HG02763 (cell line): ENCODE data around the gene KLHDC4.
"Not testable (repeated sequence)": the region's sequence is repeated elsewhere in the genome, so short reads cannot be mapped to it uniquely, and the experiment has no call there.

Experiments
- ATAC-seq: cut with Tn5 transposase; IDR thresholded peaks from one replicate; pipeline ENCODE4 v1.9.1; 2021; ENCODE audit warnings: mild to moderate bottlenecking, moderate library complexity; ENCODE audit not compliant: unreplicated experiment

The KLHDC4 gene

DNA sequence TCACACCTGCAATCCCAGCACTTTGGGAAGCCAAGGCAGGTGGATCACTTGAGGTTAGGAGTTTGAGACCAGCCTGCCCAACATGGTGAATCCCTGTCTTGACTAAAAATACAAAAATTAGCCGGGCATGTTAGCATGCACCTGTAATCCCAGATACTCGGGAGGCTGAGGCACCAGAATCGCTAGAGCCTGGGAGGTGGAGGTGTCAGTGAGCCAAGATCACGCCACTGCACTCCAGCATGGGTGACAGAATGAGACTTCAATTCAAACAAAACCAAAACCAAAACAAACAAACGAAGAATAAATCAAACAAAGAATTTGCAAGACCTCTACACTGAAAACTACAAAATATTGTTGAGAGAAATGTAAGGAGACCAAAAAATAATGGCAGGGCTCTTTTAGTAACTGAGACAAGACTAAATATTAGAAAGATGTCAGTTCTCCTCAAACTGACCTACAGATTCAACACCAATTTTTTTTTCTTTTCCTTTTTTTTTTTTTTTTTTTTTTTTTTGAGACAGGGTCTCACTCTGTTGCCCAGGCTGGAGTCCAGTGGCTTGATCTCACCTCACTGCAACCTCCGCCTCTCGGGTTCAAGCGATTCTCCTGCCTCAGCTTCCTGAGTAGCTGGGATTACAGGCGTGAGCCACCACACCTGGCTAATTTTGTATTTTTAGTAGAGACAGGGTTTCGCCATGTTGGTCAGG lies 23.1 kb upstream of the KLHDC4 start:
- ATAC-seq = not testable (repeated sequence)

- ATAC-seq = not testable (repeated sequence)
Measured at GRCh38 chr16:87787451-87788091, 21.8 kb upstream of the KLHDC4 start.

GRCh38 chr16:87784812-87785211 lies 19.0 kb upstream of the KLHDC4 start:
- ATAC-seq = no peak

DNA sequence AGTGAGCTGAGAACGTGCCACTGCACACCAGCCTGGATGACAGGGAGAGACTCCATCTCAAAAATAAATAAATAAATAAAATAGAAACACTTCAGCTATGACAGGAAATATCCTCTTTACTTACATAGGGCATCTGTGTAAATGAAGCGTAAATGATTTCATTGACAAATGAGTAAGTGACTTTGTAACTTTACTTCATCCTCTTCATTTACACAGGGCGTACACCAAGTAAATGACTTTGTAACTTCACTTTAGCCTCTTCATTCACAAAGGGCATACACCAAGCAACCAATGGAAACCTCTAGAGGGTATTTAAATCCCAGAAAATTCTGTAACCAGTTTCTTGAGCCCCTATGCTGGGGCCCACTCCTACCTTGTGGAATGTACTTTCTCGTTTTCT lies 16.2 kb upstream of the KLHDC4 start:
- no peak for ATAC-seq

GRCh38 chr16:87780385-87780989 lies 14.7 kb upstream of the KLHDC4 start:
- ATAC-seq = no peak

- ATAC-seq = peak; percentile 44
Measured at GRCh38 chr16:87778830-87779579, 13.2 kb upstream of the KLHDC4 start.

GRCh38 chr16:87778476-87778829 lies 12.7 kb upstream of the KLHDC4 start:
- no peak for ATAC-seq

DNA sequence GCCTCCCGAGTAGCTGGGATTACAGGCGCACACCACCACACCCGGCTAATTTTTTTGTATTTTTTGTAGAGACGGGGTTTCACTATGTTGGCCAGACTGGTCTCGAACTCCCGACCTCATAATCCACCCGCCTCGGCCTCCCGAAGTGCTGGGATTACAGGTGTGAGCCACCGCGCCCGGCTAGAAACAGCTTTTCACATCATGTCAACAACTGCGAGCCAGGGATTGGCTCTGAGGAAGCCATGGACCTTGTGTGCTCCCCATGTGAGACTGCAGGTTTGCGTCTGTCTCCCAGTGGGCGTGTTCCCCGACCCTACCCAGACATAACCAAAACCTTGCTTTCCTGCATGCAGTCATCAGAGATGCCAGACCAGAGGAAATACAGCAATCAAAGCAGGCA lies 8.1 kb upstream of the KLHDC4 start:
- not testable (repeated sequence) for ATAC-seq

GRCh38 chr16:87767456-87767855 lies 1.7 kb upstream of the KLHDC4 start:
- ATAC-seq = not testable (repeated sequence)

- no peak for ATAC-seq
Measured at GRCh38 chr16:87766485-87766797, 655 bp upstream of the KLHDC4 start.

- ATAC-seq = peak; percentile 42
Measured at GRCh38 chr16:87765473-87765775, 362 bp downstream of the KLHDC4 start.

DNA sequence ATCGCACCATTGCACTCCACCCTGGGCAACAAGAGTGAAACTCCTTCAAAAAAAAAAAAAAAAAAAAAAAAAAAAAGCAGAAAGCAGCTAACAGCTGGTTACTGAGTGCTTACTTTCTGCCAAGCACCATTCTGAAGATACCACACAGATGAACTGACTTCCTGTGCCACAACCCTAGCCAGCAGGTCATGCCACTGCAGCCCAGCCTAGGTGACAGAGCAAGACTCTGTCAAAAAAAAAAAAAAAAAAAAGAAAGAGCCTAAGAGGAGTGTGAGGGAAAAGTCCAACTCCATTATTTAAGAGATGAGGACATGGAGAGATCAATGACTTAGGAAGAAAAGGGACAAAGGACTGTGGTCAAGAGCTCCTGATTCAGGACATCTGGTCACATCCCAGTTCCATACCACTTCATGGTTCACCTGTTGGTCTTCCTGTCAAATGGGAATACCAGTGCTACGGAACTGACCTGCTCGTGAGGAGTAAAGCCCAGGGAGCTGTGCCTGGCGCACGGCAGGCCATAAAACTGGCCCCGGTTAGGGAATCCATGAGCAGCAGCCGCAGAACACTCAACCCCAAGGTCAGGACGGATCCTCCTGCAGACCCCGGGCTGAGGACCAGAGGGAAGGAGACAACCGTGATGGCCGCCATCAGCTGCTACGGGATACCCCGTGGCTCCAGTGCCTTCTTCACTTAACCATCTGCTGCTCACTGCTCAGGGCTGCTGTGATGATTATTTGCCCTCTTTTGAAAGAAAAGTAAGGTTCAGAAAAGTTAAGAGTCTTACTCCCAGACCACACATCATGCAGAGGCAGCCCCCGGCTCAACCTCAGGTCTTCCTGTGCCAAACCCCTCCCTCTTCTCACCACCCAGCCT lies 950 bp downstream of the KLHDC4 start:
- no peak for ATAC-seq

- no peak for ATAC-seq
Measured at GRCh38 chr16:87762620-87763019, 3.2 kb downstream of the KLHDC4 start.

DNA sequence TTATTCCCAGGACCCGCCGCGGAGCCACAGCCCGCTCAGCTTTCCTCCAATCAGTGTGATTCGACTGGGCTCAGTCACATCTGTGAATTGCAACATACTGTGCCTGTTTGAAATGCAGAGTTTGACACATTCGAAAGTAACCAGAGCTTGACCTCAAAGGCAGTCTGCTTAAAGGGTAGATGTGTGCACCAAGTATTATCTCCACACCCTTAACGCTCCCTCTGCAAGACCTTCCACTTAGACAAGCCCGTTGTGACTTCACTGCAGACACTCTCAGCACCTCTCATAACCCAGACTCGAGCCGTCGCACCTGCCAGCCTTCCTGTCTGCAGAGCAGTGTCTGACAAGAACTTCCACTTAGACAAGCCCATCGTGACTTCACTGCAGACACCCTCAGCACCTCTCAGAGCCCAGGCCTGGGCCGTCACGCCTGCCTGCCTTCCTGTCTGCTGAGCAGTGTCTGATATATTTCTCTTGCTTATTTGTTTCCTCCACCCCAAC lies 3.7 kb downstream of the KLHDC4 start:
- no peak for ATAC-seq

DNA sequence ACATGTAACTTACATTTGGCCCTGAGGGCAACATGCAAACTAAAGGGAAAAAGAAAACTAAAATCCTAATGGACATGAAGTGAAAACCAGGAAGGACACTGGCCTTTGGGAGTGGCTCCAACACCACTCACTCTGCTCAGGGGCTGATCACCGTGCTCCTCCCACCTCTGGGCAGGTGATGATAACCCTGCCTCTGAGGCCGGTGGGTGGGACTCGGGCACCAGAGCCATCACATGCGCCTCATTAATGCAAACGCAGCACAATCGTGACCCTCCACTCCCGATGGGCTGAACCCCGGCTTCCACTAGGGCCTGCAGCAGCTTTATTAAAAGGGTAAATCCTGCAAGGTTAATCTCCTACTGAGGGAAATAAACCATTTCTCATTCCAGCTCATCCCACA lies 4.7 kb downstream of the KLHDC4 start:
- ATAC-seq = no peak

- no peak for ATAC-seq
Measured at GRCh38 chr16:87757841-87758426, 7.9 kb downstream of the KLHDC4 start.

DNA sequence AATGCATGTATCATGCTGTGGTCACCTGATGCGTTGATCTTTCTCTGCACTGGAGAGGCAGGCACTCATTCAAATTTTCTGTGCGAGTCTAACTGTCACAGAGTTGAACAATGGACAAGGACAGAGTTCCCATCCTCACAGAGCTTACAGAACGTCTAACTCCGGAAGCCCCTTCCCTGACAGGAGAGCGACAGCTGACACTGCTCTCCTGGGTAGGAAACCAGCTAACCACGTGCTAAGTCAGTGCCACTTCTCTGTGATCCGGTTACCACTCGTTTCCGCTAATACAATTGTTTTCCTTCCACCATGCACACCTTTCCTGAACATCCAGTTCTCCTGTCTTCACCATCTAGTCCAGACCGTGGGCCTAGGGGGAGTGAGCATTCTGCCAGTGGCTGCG lies 11.3 kb downstream of the KLHDC4 start:
- ATAC-seq = no peak

- ATAC-seq = no peak
Measured at GRCh38 chr16:87747626-87748414, 18.0 kb downstream of the KLHDC4 start.

GRCh38 chr16:87746178-87746577 lies 19.6 kb downstream of the KLHDC4 start:
- ATAC-seq = no peak
